Mucosa of descending colon (tissue), 3 donors: ENCODE data around the gene DNM3. TPM values are rescaled to one million over a fixed set of nuclear protein-coding genes. Genes with fewer than 3 reads are reported as not detected.

Experiments
- ATAC-seq: fragments of 200-7000 bp; cut with Tn5 transposase; one replicate; pipeline ENCODE4 v1.9.1; 2020; ENCODE audit warnings: mild to moderate bottlenecking, moderate library complexity
- DNase-seq, 3 donors: peaks; one replicate each; pipeline ENCODE4 v3.0.0-alpha.2; 2020
- H3K36me3 ChIP-seq: fragments of 200-600 bp; one replicate; pipeline ENCODE4 v1.8.0; 2021; ENCODE audit warnings: low read depth, mild to moderate bottlenecking
- H3K4me1 ChIP-seq: fragments of 200-600 bp; one replicate; pipeline ENCODE4 v1.8.0; 2021; ENCODE audit warnings: low read depth, mild to moderate bottlenecking
- H3K4me3 ChIP-seq: fragments of 200-600 bp; one replicate; pipeline ENCODE4 v1.8.0; 2021; ENCODE audit warnings: mild to moderate bottlenecking
- H3K9me3 ChIP-seq: fragments of 200-600 bp; one replicate; pipeline ENCODE4 v1.8.0; 2021; ENCODE audit warnings: mild to moderate bottlenecking
- intact Hi-C, 2 donors: fragments of 100-400 bp; cut with DNase I in 1 of 2; cut with micrococcal nuclease in 1 of 2; formaldehyde crosslinking; loops; one replicate each; pipeline versions ENCODE4 v1.11.0 to v1.11.1; 2022; cut with DNase I, micrococcal nuclease
- total RNA-seq, 3 donors: library from RNA; stranded (reverse); fragmentation: NEBNext Ultra II Directional in 2 of 3; extraction: Animal tissue kit (Norgen Biotek cat#: 25700) in 2 of 3; gene quantifications; one replicate each; pipeline versions ENCODE4 v1.2.1 to v1.2.4, GENCODE V29; 2021 to 2023
- TF ChIP-seq, protein P1 (sequence below): fragments of 200-600 bp; IDR thresholded peaks from one replicate; pipeline ENCODE4 v1.8.0; 2022; ENCODE audit warnings: antibody characterized with exemption, mild to moderate bottlenecking
- donor health status: DM: no; HTN: no; CAD: no; lungs with moderate emphysema.
- donor health status: DM: no; HTN: no; CAD: no.
- donor health status: DM: no; HTN: yes; CAD: no.

The DNM3 gene
- total RNA-seq, 3 donors from 2014 or later, result 1.4 to 6.4 (median 2.1) TPM

DNA sequence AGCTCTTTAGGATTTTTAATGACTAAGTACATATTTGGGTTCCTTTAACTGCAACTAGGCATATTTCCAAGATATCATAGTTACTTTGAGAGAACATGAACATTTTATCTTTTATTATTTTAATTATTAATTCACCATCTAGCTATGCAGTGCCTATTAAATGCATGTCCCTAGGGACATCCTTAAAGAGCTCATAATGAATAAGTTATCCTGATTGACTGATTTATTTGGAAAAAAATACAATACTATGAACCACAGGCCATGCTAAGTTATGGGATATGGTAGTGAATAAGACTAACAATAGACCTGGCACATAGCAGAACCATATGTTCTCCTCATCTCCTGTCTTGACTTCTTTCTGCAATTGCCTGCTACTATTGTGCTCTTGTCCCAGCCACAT, 562.8 kb downstream of the DNM3 start:
- DNase-seq, result no peak
- Histone ChIP-seq H3K4me3 (no peak overlapping the region), H3K36me3 (no peaks in the 10 kb centered on the region), H3K9me3 (no peaks in the 10 kb centered on the region), H3K4me1 (peaks cover 7% of the 10 kb centered on the region)
- TF ChIP-seq, protein P1, sequence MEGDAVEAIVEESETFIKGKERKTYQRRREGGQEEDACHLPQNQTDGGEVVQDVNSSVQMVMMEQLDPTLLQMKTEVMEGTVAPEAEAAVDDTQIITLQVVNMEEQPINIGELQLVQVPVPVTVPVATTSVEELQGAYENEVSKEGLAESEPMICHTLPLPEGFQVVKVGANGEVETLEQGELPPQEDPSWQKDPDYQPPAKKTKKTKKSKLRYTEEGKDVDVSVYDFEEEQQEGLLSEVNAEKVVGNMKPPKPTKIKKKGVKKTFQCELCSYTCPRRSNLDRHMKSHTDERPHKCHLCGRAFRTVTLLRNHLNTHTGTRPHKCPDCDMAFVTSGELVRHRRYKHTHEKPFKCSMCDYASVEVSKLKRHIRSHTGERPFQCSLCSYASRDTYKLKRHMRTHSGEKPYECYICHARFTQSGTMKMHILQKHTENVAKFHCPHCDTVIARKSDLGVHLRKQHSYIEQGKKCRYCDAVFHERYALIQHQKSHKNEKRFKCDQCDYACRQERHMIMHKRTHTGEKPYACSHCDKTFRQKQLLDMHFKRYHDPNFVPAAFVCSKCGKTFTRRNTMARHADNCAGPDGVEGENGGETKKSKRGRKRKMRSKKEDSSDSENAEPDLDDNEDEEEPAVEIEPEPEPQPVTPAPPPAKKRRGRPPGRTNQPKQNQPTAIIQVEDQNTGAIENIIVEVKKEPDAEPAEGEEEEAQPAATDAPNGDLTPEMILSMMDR, result no peak
- intact Hi-C loops, result loop anchor here in 1 of 2 donors (10.0 kb wide), 1 partner anchor 399 kb away; no protein-coding TSS in a partner anchor
- no peak for ATAC-seq

DNA sequence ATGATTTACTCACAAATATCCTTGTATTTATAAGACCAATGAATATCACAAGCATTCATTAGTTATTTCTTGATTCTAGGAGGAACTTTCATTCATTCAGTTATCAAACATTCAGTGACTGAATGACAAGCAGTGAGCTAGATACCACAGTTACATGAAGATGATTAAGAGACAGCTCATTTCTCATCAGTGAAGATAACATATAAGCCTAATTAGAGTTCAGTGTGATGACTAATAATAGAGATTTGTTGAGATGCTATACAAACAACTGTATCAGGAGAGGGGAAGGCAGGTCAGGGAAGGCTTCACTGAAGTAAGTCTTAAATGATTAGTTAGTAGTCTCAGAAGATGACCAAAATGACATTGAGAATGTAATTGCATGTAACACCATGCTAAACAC, 564.6 kb downstream of the DNM3 start:
- TF ChIP-seq, protein P1, result no peak
- DNase-seq (no peak), ATAC-seq (no peak)
- intact Hi-C loops, result loop anchor here in 1 of 2 donors (10.0 kb wide), 1 partner anchor 401 kb away; no protein-coding TSS in a partner anchor
- Histone ChIP-seq H3K36me3 (no peaks in the 10 kb centered on the region), H3K4me1 (no peaks in the 10 kb centered on the region), H3K9me3 (no peaks in the 10 kb centered on the region), H3K4me3 (no peak overlapping the region)

DNA sequence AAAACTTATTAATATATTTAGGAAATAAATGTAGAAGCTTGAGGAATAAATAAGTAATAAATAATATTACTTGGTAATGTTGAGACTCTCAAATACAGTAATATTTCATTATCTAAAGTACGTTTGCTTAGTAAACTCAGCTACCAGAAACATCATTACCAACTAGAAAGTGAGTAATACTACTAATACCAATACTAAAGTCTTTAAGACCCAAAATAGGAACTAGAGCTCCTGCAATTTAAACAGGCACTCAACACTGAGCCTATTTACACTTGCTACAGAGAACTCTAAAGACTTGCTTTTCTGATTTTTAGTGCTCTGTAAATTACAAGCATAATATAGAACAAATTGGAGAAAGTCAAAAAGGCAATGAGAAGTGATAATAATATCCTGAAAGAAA, 565.7 kb downstream of the DNM3 start:
- Histone ChIP-seq H3K9me3 (no peaks in the 10 kb centered on the region), H3K36me3 (no peaks in the 10 kb centered on the region), H3K4me3 (no peak overlapping the region), H3K4me1 (no peaks in the 10 kb centered on the region)
- ATAC-seq (no peak), DNase-seq (no peak)
- intact Hi-C loops, result loop anchor here in 1 of 2 donors (10.0 kb wide), 1 partner anchor 402 kb away; no protein-coding TSS in a partner anchor
- TF ChIP-seq, protein P1, result no peak

DNA sequence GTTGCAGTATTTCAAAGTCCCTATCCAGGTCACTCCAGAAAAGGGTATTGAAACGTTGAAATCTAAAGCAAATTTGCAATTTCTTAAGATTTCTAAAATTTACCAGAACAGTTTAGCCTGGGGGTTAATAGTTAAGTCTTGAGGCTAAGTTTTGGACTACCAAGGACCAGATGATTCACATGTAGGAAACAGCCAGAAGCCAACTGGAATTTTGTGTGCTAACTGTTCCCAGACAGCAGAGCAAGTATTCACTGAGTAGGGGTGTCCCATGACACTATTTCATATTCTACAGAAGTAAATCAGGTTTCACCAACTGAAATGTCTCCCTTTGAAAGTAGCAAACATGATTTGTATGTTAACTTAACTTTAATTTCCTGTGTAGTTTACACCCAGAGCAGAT, 567.7 kb downstream of the DNM3 start:
- ATAC-seq, result no peak
- intact Hi-C loops, result loop anchor here in 1 of 2 donors (10.0 kb wide), 1 partner anchor 404 kb away; no protein-coding TSS in a partner anchor
- TF ChIP-seq, protein P1, result no peak

DNA sequence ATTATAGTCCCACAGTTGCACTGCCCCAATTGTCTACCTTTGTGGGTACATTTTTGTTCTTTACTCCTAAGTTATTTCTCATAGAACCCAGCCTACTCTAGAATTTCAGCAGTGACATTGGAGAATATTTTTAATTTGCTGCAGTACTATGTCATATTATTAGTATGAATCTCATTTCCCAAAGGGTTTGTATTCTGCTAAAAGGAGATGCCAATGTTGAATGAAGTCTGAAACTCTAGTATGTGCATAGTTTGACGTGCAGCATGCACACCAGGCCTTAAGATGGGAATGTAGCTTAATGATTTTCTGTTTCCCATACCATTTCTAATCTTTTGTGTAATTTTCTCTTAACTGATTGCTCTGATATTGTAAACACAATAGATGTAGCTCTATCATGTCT, 568.7 kb downstream of the DNM3 start:
- no peak for ATAC-seq
- intact Hi-C loops, result no loop called here

More for the DNA sequence above, 567.7 kb downstream of the DNM3 start:
- no peak for DNase-seq
- no peak overlapping the region for H3K4me3 ChIP-seq
- no peaks in the 10 kb centered on the region for H3K4me1 ChIP-seq
- no peaks in the 10 kb centered on the region for H3K36me3 ChIP-seq
- no peaks in the 10 kb centered on the region for H3K9me3 ChIP-seq

More for the DNA sequence above, 568.7 kb downstream of the DNM3 start:
- H3K36me3 ChIP-seq, result no peaks in the 10 kb centered on the region
- H3K4me1 ChIP-seq, result no peaks in the 10 kb centered on the region
- TF ChIP-seq, protein P1, result no peak
- no peak overlapping the region for H3K4me3 ChIP-seq
- H3K9me3 ChIP-seq, result no peaks in the 10 kb centered on the region
- no peak for DNase-seq
